Measurements from ENCODE around the gene BPIFB1. TPM values are rescaled to one million over a fixed set of nuclear protein-coding genes. Genes with fewer than 3 reads are reported as not detected.

The BPIFB1 gene
- total and polyA plus RNA-seq, 2 donors (not counting 3 experiments of a cell fraction or from before 2014, with no cell fraction given): not detected

- H2AFZ ChIP-seq (ENCODE audit: low read depth, low read length): no peak overlapping the region
- TF ChIP-seq MYC (IDR thresholded peaks at IDR 0.05; ENCODE audit: low read depth, low read length) (no peak), FOS (IDR thresholded peaks at IDR 0.05; ENCODE audit: borderline replicate concordance, insufficient read depth, low read length) (no peak), POLR2AphosphoS5 (IDR thresholded peaks at IDR 0.05; ENCODE audit: insufficient read depth, low read depth, low read length) (no peak), JUN (IDR thresholded peaks at IDR 0.05; ENCODE audit: borderline replicate concordance, insufficient read depth, insufficient read length, low read depth) (no peak), CTCF (IDR thresholded peaks at IDR 0.05; ENCODE audit: extremely low read depth in 1 of 2, insufficient read depth in 1 of 2, low read depth in 1 of 2, low read length in 2 of 2) (no peak), EZH2 (IDR thresholded peaks at IDR 0.05; ENCODE audit: borderline replicate concordance, low read depth, low read length, severe bottlenecking) (no peak), GATA2 (IDR thresholded peaks at IDR 0.05; ENCODE audit: insufficient read depth, insufficient read length, low read depth, low read length) (no peak), POLR2A (IDR thresholded peaks at IDR 0.05; ENCODE audit: low read depth, low read length) (no peak), MAX (IDR thresholded peaks at IDR 0.05; ENCODE audit: insufficient read depth, insufficient read length) (no peak)
- H3K27ac ChIP-seq (ENCODE audit: insufficient read depth, low read depth, low read length): no peak overlapping the region
- intact Hi-C loops (cut with micrococcal nuclease) (no loop called here), dilution Hi-C loops (cut with MboI; ENCODE audit: extremely low pct_ligation_motif_present, low sequenced_read_pairs) (no loop called here)
- no peaks in the 10 kb centered on the region for H4K20me1 ChIP-seq (replicated peaks; ENCODE audit: control insufficient read depth, extremely low read depth, insufficient read depth, low read length)
- no peak overlapping the region for H3K4me2 ChIP-seq (ENCODE audit: insufficient read depth, low read length)
- no peak for DNase-seq (ENCODE audit: low read depth, low spot score)
- FAIRE-seq: no peak
- no peaks in the 10 kb centered on the region for H3K79me2 ChIP-seq (ENCODE audit: control insufficient read depth, insufficient read depth, low read length)
- no peaks in the 10 kb centered on the region for H3K9me1 ChIP-seq (replicated peaks; ENCODE audit: control insufficient read depth, extremely low read depth, insufficient read depth, low read length)
- no peak overlapping the region for H3K4me3 ChIP-seq (replicated peaks in 1 of 3; ENCODE audit: insufficient read depth in 1 of 3, low read depth in 1 of 3, low read length in 3 of 3)
- H3K27me3 ChIP-seq (ENCODE audit: control insufficient read depth in 2 of 2, insufficient read depth in 2 of 2, low read length in 2 of 2): peaks cover 0 to 2% of the 10 kb centered on the region in 2 experiments
- no peaks in the 10 kb centered on the region for H3K36me3 ChIP-seq (ENCODE audit: control insufficient read depth in 2 of 2, extremely low read depth in 1 of 2, insufficient read depth in 2 of 2, low read length in 2 of 2)
- no peaks in the 10 kb centered on the region for H3K9me3 ChIP-seq (replicated peaks; ENCODE audit: control insufficient read depth, insufficient read depth, low read length)
- no TSS peak for BruUV-seq (replicated peaks)
- CTCF ChIA-PET: interaction anchor here (1.2 kb wide), 1 partner anchor 13 kb away, joined by 3 read pairs; no protein-coding TSS in a partner anchor
- POLR2A ChIA-PET: no interaction called here
- no peaks in the 10 kb centered on the region for H3K4me1 ChIP-seq (ENCODE audit: control insufficient read depth, extremely low read depth, insufficient read depth, low read length)
- no peak overlapping the region for H3K9ac ChIP-seq (replicated peaks; ENCODE audit: extremely low read depth, insufficient read depth, low read length)
Measured at GRCh38 chr20:33252460-33252859, 30.6 kb upstream of the BPIFB1 start.
